Panc1 (cell line): ENCODE results near the gene SLC4A5.

Experiments used
- POLR2AphosphoS5 ChIP-seq: IDR thresholded peaks from 2 replicates; pipeline ENCODE4 v1.6.1; 2012; ENCODE audit warnings: mild to moderate bottlenecking, low read depth, low read length, moderate library complexity
- SIN3A ChIP-seq: IDR thresholded peaks from 2 replicates; pipeline ENCODE4 v1.6.1; 2012; ENCODE audit warnings: low read depth, mild to moderate bottlenecking, low read length, moderate library complexity, borderline replicate concordance; ENCODE audit not compliant: insufficient read depth
- TCF7L2 ChIP-seq: IDR thresholded peaks from 2 replicates; pipeline ENCODE4 v1.6.1; 2011; ENCODE audit warnings: mild to moderate bottlenecking, low read depth, low read length, inconsistent platforms
- TF ChIP-seq, protein P1 (sequence below): fragments of 450-650 bp; IDR thresholded peaks from 2 replicates; pipeline ENCODE4 v1.5.1; 2017; ENCODE audit warnings: mild to moderate bottlenecking
- TF ChIP-seq, protein P2 (sequence below), 2 experiments: IDR thresholded peaks; 2 replicates each; pipeline ENCODE4 v1.6.1; 2011 to 2012; ENCODE audit warnings: low read depth in 2 of 2, control low read depth in 1 of 2, low read length in 1 of 2, mild to moderate bottlenecking in 1 of 2, moderate library complexity in 1 of 2; ENCODE audit not compliant: insufficient read depth in 1 of 2

DNA sequence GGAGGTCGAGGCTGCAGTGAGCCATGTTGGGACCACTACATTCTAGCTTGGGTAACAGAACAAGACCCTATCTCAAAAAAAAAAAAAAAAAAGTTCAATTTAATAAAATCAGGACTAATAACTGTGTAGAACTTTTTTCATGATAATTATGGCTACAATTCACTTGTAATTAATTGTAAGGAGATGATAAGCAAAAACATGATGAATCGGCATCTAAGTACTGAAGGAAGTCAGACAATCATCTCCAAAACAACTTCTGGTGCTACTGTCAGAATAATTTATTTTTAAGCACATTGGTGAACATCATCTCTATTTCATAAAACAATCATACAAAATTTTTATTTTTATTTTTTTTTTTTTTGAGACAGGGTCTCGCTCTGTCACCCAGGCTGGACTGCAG, 154.5 kb downstream of the SLC4A5 start:
- TF ChIP-seq, protein P1, sequence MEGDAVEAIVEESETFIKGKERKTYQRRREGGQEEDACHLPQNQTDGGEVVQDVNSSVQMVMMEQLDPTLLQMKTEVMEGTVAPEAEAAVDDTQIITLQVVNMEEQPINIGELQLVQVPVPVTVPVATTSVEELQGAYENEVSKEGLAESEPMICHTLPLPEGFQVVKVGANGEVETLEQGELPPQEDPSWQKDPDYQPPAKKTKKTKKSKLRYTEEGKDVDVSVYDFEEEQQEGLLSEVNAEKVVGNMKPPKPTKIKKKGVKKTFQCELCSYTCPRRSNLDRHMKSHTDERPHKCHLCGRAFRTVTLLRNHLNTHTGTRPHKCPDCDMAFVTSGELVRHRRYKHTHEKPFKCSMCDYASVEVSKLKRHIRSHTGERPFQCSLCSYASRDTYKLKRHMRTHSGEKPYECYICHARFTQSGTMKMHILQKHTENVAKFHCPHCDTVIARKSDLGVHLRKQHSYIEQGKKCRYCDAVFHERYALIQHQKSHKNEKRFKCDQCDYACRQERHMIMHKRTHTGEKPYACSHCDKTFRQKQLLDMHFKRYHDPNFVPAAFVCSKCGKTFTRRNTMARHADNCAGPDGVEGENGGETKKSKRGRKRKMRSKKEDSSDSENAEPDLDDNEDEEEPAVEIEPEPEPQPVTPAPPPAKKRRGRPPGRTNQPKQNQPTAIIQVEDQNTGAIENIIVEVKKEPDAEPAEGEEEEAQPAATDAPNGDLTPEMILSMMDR: no peak
- TF ChIP-seq, protein P2, sequence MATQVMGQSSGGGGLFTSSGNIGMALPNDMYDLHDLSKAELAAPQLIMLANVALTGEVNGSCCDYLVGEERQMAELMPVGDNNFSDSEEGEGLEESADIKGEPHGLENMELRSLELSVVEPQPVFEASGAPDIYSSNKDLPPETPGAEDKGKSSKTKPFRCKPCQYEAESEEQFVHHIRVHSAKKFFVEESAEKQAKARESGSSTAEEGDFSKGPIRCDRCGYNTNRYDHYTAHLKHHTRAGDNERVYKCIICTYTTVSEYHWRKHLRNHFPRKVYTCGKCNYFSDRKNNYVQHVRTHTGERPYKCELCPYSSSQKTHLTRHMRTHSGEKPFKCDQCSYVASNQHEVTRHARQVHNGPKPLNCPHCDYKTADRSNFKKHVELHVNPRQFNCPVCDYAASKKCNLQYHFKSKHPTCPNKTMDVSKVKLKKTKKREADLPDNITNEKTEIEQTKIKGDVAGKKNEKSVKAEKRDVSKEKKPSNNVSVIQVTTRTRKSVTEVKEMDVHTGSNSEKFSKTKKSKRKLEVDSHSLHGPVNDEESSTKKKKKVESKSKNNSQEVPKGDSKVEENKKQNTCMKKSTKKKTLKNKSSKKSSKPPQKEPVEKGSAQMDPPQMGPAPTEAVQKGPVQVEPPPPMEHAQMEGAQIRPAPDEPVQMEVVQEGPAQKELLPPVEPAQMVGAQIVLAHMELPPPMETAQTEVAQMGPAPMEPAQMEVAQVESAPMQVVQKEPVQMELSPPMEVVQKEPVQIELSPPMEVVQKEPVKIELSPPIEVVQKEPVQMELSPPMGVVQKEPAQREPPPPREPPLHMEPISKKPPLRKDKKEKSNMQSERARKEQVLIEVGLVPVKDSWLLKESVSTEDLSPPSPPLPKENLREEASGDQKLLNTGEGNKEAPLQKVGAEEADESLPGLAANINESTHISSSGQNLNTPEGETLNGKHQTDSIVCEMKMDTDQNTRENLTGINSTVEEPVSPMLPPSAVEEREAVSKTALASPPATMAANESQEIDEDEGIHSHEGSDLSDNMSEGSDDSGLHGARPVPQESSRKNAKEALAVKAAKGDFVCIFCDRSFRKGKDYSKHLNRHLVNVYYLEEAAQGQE (IDR thresholded peaks at IDR 0.05; ENCODE audit: insufficient read depth in 1 of 2, low read depth in 2 of 2, low read length in 1 of 2): no peak
- TF ChIP-seq POLR2AphosphoS5 (no peak), SIN3A (no peak), TCF7L2 (no peak)
